Measurements from ENCODE around the gene ZNF460. TPM values are rescaled to one million over a fixed set of nuclear protein-coding genes. Genes with fewer than 3 reads are reported as not detected.

ZNF460 gene
- polyA plus RNA-seq, 1 donor = 2.0 TPM

- H3K4me3 ChIP-seq (ENCODE audit: low read length) = peak overlapping the region; percentile 93
- peak; percentile 97 to 98 for DNase-seq
- no peaks in the 10 kb centered on the region for H3K9me3 ChIP-seq (ENCODE audit: control insufficient read depth, low read depth, low read length)
- peaks cover 12% of the 10 kb centered on the region for H3K36me3 ChIP-seq (ENCODE audit: control insufficient read depth, insufficient read depth, low read length)
- peak overlapping the region; percentile 100 for H3K27ac ChIP-seq (ENCODE audit: low read length)
- no peaks in the 10 kb centered on the region for H3K27me3 ChIP-seq (ENCODE audit: control insufficient read depth, insufficient read depth, low read length)
- peaks cover 13% of the 10 kb centered on the region for H3K4me1 ChIP-seq (ENCODE audit: control insufficient read depth, insufficient read depth, low read length)
- no CpG with 5 or more reads among the region's 25 CpGs for WGBS (ENCODE audit: insufficient coverage, low lambda C conversion rate)
Measured at GRCh38 chr19:57279418-57280164, 694 bp upstream of the ZNF460 start.

GRCh38 chr19:57280962-57281400, 696 bp downstream of the ZNF460 start:
- H3K4me3 ChIP-seq (ENCODE audit: low read length) = peak overlapping the region; percentile 93
- peaks cover 26% of the 10 kb centered on the region for H3K36me3 ChIP-seq (ENCODE audit: control insufficient read depth, insufficient read depth, low read length)
- peak; percentile 11 to 57 for DNase-seq
- WGBS (ENCODE audit: insufficient coverage, low lambda C conversion rate) = 7% methylated on average over 3 of the region's 6 CpGs
- no peaks in the 10 kb centered on the region for H3K9me3 ChIP-seq (ENCODE audit: control insufficient read depth, low read depth, low read length)
- H3K4me1 ChIP-seq (ENCODE audit: control insufficient read depth, insufficient read depth, low read length) = peaks cover 13% of the 10 kb centered on the region
- peak overlapping the region; percentile 100 for H3K27ac ChIP-seq (ENCODE audit: low read length)
- H3K27me3 ChIP-seq (ENCODE audit: control insufficient read depth, insufficient read depth, low read length) = no peaks in the 10 kb centered on the region

- Histone ChIP-seq H3K27ac (ENCODE audit: low read length) (peak overlapping the region; percentile 9), H3K9me3 (ENCODE audit: control insufficient read depth, low read depth, low read length) (no peaks in the 10 kb centered on the region), H3K27me3 (ENCODE audit: control insufficient read depth, insufficient read depth, low read length) (no peaks in the 10 kb centered on the region), H3K4me3 (ENCODE audit: low read length) (peak overlapping the region; percentile 0), H3K4me1 (ENCODE audit: control insufficient read depth, insufficient read depth, low read length) (peaks cover 13% of the 10 kb centered on the region), H3K36me3 (ENCODE audit: control insufficient read depth, insufficient read depth, low read length) (peaks cover 36% of the 10 kb centered on the region)
- peak; percentile 43 to 55 for DNase-seq
- WGBS (ENCODE audit: insufficient coverage, low lambda C conversion rate) = no CpG with 5 or more reads among the region's 5 CpGs
Measured at GRCh38 chr19:57282011-57282643, 1.8 kb downstream of the ZNF460 start.

DNA sequence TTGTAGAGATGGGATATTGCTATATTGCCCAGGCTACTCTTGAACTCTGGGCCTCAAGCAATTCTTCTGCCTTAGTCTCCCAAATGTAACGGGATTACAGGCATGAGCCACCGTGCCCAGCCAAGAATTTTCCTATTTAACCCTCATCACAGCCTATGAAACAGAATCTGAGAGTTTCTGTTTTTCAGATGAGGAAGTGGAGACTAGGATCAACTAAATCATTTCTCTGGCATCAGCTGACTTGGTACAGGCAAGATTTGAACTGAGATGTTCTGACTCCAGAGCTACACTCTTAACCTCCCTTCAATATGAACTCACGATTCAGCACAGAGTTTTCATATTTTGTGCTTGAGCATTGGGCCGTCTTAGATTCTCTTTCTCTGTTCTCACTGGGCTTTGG, 8.1 kb downstream of the ZNF460 start:
- Histone ChIP-seq H3K9me3 (ENCODE audit: control insufficient read depth, low read depth, low read length) (peaks cover 16% of the 10 kb centered on the region), H3K36me3 (ENCODE audit: control insufficient read depth, insufficient read depth, low read length) (peaks cover 89% of the 10 kb centered on the region), H3K4me1 (ENCODE audit: control insufficient read depth, insufficient read depth, low read length) (no peaks in the 10 kb centered on the region), H3K27me3 (ENCODE audit: control insufficient read depth, insufficient read depth, low read length) (no peaks in the 10 kb centered on the region), H3K4me3 (ENCODE audit: low read length) (no peak overlapping the region), H3K27ac (ENCODE audit: low read length) (no peak overlapping the region)
- 88% methylated on average over 1 of the region's 4 CpGs for WGBS (ENCODE audit: insufficient coverage, low lambda C conversion rate)
- no peak for DNase-seq

GRCh38 chr19:57290970-57291369, 10.7 kb downstream of the ZNF460 start:
- no peak for DNase-seq
- Histone ChIP-seq H3K27ac (ENCODE audit: low read length) (no peak overlapping the region), H3K4me3 (ENCODE audit: low read length) (no peak overlapping the region), H3K27me3 (ENCODE audit: control insufficient read depth, insufficient read depth, low read length) (no peaks in the 10 kb centered on the region), H3K9me3 (ENCODE audit: control insufficient read depth, low read depth, low read length) (peaks cover 26% of the 10 kb centered on the region), H3K36me3 (ENCODE audit: control insufficient read depth, insufficient read depth, low read length) (peaks cover 79% of the 10 kb centered on the region), H3K4me1 (ENCODE audit: control insufficient read depth, insufficient read depth, low read length) (no peaks in the 10 kb centered on the region)
- WGBS (ENCODE audit: insufficient coverage, low lambda C conversion rate) = 100% methylated on average over 1 of the region's 11 CpGs

GRCh38 chr19:57292547-57292946, 12.3 kb downstream of the ZNF460 start:
- Histone ChIP-seq H3K9me3 (ENCODE audit: control insufficient read depth, low read depth, low read length) (peaks cover 26% of the 10 kb centered on the region), H3K4me3 (ENCODE audit: low read length) (no peak overlapping the region), H3K36me3 (ENCODE audit: control insufficient read depth, insufficient read depth, low read length) (peaks cover 65% of the 10 kb centered on the region), H3K4me1 (ENCODE audit: control insufficient read depth, insufficient read depth, low read length) (no peaks in the 10 kb centered on the region), H3K27ac (ENCODE audit: low read length) (no peak overlapping the region), H3K27me3 (ENCODE audit: control insufficient read depth, insufficient read depth, low read length) (no peaks in the 10 kb centered on the region)
- DNase-seq = no peak
- 86% methylated on average over 1 of the region's 1 CpG for WGBS (ENCODE audit: insufficient coverage, low lambda C conversion rate)

DNA sequence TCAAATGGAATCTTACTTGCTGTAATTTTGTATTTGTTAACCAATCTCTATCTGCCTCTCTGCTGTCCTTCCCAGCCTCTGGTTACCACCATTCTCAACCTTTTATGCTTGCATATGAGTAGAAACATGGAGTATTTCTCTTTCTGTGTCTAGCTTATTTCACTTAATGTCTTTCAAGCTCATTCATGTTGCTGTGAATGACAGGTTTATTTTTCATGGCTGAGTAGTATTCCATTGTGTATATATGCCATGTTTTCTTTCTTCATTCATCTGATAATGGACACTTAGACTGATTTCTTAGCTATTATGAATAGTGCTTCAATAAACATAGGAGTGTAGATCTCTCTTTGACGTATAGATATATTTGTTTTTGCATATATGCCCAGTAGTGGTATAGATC, 13.4 kb downstream of the ZNF460 start:
- peaks cover 26% of the 10 kb centered on the region for H3K9me3 ChIP-seq (ENCODE audit: control insufficient read depth, low read depth, low read length)
- H3K36me3 ChIP-seq (ENCODE audit: control insufficient read depth, insufficient read depth, low read length) = peaks cover 53% of the 10 kb centered on the region
- 100% methylated on average over 1 of the region's 1 CpG for WGBS (ENCODE audit: insufficient coverage, low lambda C conversion rate)
- no peak overlapping the region for H3K27ac ChIP-seq (ENCODE audit: low read length)
- H3K27me3 ChIP-seq (ENCODE audit: control insufficient read depth, insufficient read depth, low read length) = no peaks in the 10 kb centered on the region
- no peak for DNase-seq
- no peaks in the 10 kb centered on the region for H3K4me1 ChIP-seq (ENCODE audit: control insufficient read depth, insufficient read depth, low read length)
- no peak overlapping the region for H3K4me3 ChIP-seq (ENCODE audit: low read length)

- WGBS (ENCODE audit: insufficient coverage, low lambda C conversion rate) = no CpG with 5 or more reads among the region's 1 CpG
- no peak overlapping the region for H3K27ac ChIP-seq (ENCODE audit: low read length)
- H3K4me1 ChIP-seq (ENCODE audit: control insufficient read depth, insufficient read depth, low read length) = no peaks in the 10 kb centered on the region
- H3K4me3 ChIP-seq (ENCODE audit: low read length) = no peak overlapping the region
- no peak for DNase-seq
- no peaks in the 10 kb centered on the region for H3K9me3 ChIP-seq (ENCODE audit: control insufficient read depth, low read depth, low read length)
- H3K27me3 ChIP-seq (ENCODE audit: control insufficient read depth, insufficient read depth, low read length) = no peaks in the 10 kb centered on the region
- peaks cover 15% of the 10 kb centered on the region for H3K36me3 ChIP-seq (ENCODE audit: control insufficient read depth, insufficient read depth, low read length)
Measured at GRCh38 chr19:57302020-57302465, 21.8 kb downstream of the ZNF460 start.

- 0% methylated on average over 1 of the region's 7 CpGs for WGBS (ENCODE audit: insufficient coverage, low lambda C conversion rate)
- H3K9me3 ChIP-seq (ENCODE audit: control insufficient read depth, low read depth, low read length) = no peaks in the 10 kb centered on the region
- H3K4me1 ChIP-seq (ENCODE audit: control insufficient read depth, insufficient read depth, low read length) = no peaks in the 10 kb centered on the region
- no peaks in the 10 kb centered on the region for H3K27me3 ChIP-seq (ENCODE audit: control insufficient read depth, insufficient read depth, low read length)
- H3K36me3 ChIP-seq (ENCODE audit: control insufficient read depth, insufficient read depth, low read length) = peaks cover 15% of the 10 kb centered on the region
- no peak overlapping the region for H3K4me3 ChIP-seq (ENCODE audit: low read length)
- H3K27ac ChIP-seq (ENCODE audit: low read length) = no peak overlapping the region
- no peak for DNase-seq
Measured at GRCh38 chr19:57302727-57303401, 22.6 kb downstream of the ZNF460 start.

DNA sequence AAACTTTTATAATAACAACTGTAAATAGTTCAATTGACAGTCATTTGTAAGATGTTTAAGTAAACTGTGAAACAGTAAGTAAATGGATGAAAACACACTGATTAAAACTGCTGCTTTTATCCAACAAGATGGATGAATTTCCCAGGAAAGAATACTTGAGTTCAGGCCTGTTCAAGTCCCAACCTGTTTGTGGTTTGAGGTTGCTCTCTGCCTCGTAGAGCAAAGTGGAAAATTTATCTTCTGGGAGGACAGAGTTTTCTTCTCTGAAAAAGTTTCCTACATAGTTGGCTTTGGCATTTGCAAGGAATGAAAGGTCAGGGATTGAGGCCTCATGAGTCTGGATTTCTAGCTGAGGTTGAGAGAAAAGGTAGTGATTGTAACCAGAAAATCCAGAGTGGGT, 24.8 kb downstream of the ZNF460 start:
- H3K4me3 ChIP-seq (ENCODE audit: low read length) = no peak overlapping the region
- peaks cover 15% of the 10 kb centered on the region for H3K36me3 ChIP-seq (ENCODE audit: control insufficient read depth, insufficient read depth, low read length)
- no peaks in the 10 kb centered on the region for H3K9me3 ChIP-seq (ENCODE audit: control insufficient read depth, low read depth, low read length)
- H3K27ac ChIP-seq (ENCODE audit: low read length) = no peak overlapping the region
- H3K27me3 ChIP-seq (ENCODE audit: control insufficient read depth, insufficient read depth, low read length) = no peaks in the 10 kb centered on the region
- no CpG with 5 or more reads among the region's 1 CpG for WGBS (ENCODE audit: insufficient coverage, low lambda C conversion rate)
- H3K4me1 ChIP-seq (ENCODE audit: control insufficient read depth, insufficient read depth, low read length) = no peaks in the 10 kb centered on the region
- DNase-seq = no peak
